Panc1 (cell line): ENCODE measurements around the gene BAHCC1.

Experiments
- TF ChIP-seq, protein P1 (sequence below): fragments of 450-650 bp; IDR thresholded peaks from 2 replicates; pipeline ENCODE4 v1.5.1; 2017; ENCODE audit warnings: mild to moderate bottlenecking
- TF ChIP-seq, protein P2 (sequence below), 2 experiments: IDR thresholded peaks; 2 replicates each; pipeline ENCODE4 v1.6.1; 2011 to 2012; ENCODE audit warnings: low read depth in 2 of 2, control low read depth in 1 of 2, low read length in 1 of 2, mild to moderate bottlenecking in 1 of 2, moderate library complexity in 1 of 2; ENCODE audit not compliant: insufficient read depth in 1 of 2

GRCh38 chr17:81416612-81417011, 21.4 kb downstream of the BAHCC1 start:
- TF ChIP-seq, protein P1, sequence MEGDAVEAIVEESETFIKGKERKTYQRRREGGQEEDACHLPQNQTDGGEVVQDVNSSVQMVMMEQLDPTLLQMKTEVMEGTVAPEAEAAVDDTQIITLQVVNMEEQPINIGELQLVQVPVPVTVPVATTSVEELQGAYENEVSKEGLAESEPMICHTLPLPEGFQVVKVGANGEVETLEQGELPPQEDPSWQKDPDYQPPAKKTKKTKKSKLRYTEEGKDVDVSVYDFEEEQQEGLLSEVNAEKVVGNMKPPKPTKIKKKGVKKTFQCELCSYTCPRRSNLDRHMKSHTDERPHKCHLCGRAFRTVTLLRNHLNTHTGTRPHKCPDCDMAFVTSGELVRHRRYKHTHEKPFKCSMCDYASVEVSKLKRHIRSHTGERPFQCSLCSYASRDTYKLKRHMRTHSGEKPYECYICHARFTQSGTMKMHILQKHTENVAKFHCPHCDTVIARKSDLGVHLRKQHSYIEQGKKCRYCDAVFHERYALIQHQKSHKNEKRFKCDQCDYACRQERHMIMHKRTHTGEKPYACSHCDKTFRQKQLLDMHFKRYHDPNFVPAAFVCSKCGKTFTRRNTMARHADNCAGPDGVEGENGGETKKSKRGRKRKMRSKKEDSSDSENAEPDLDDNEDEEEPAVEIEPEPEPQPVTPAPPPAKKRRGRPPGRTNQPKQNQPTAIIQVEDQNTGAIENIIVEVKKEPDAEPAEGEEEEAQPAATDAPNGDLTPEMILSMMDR = no peak
- TF ChIP-seq, protein P2, sequence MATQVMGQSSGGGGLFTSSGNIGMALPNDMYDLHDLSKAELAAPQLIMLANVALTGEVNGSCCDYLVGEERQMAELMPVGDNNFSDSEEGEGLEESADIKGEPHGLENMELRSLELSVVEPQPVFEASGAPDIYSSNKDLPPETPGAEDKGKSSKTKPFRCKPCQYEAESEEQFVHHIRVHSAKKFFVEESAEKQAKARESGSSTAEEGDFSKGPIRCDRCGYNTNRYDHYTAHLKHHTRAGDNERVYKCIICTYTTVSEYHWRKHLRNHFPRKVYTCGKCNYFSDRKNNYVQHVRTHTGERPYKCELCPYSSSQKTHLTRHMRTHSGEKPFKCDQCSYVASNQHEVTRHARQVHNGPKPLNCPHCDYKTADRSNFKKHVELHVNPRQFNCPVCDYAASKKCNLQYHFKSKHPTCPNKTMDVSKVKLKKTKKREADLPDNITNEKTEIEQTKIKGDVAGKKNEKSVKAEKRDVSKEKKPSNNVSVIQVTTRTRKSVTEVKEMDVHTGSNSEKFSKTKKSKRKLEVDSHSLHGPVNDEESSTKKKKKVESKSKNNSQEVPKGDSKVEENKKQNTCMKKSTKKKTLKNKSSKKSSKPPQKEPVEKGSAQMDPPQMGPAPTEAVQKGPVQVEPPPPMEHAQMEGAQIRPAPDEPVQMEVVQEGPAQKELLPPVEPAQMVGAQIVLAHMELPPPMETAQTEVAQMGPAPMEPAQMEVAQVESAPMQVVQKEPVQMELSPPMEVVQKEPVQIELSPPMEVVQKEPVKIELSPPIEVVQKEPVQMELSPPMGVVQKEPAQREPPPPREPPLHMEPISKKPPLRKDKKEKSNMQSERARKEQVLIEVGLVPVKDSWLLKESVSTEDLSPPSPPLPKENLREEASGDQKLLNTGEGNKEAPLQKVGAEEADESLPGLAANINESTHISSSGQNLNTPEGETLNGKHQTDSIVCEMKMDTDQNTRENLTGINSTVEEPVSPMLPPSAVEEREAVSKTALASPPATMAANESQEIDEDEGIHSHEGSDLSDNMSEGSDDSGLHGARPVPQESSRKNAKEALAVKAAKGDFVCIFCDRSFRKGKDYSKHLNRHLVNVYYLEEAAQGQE (IDR thresholded peaks at IDR 0.05; ENCODE audit: insufficient read depth in 1 of 2, low read depth in 2 of 2, low read length in 1 of 2) = no peak
